Stomach smooth muscle (tissue), 2 donors: ENCODE results near the gene SMIM35.
"Not testable (repeated sequence)": the region's sequence is repeated elsewhere in the genome, so short reads cannot be mapped to it uniquely, and the experiment has no call there.

Experiments
- H3K27ac ChIP-seq: one replicate; pipeline ENCODE4 v1.7.0; 2013; ENCODE audit warnings: mild to moderate bottlenecking, low read length, inconsistent platforms
- H3K27me3 ChIP-seq, 2 donors: one replicate each; pipeline ENCODE4 v1.7.0; 2013; ENCODE audit warnings: low read length in 2 of 2; ENCODE audit not compliant: insufficient read depth in 2 of 2, control insufficient read depth in 1 of 2
- H3K36me3 ChIP-seq, 2 donors: one replicate each; pipeline ENCODE4 v1.7.0; 2013; ENCODE audit warnings: low read length in 2 of 2; ENCODE audit not compliant: control insufficient read depth in 2 of 2, insufficient read depth in 2 of 2
- H3K4me1 ChIP-seq: one replicate; pipeline ENCODE4 v1.7.0; 2013; ENCODE audit warnings: low read length; ENCODE audit not compliant: control insufficient read depth, insufficient read depth
- H3K4me3 ChIP-seq, 2 donors: one replicate each; pipeline ENCODE4 v1.7.0; 2013; ENCODE audit warnings: low read length in 2 of 2
- H3K9ac ChIP-seq, 2 donors: one replicate each; pipeline ENCODE4 v1.7.0; 2013; ENCODE audit warnings: low read length in 2 of 2, mild to moderate bottlenecking in 1 of 2
- H3K9me3 ChIP-seq, 2 donors: one replicate each; pipeline ENCODE4 v1.7.0; 2013; ENCODE audit warnings: low read length in 2 of 2; ENCODE audit not compliant: control insufficient read depth in 2 of 2
- donor health status: healthy.
- donor health status: Pancreatic carcinoma.

SMIM35 gene

DNA sequence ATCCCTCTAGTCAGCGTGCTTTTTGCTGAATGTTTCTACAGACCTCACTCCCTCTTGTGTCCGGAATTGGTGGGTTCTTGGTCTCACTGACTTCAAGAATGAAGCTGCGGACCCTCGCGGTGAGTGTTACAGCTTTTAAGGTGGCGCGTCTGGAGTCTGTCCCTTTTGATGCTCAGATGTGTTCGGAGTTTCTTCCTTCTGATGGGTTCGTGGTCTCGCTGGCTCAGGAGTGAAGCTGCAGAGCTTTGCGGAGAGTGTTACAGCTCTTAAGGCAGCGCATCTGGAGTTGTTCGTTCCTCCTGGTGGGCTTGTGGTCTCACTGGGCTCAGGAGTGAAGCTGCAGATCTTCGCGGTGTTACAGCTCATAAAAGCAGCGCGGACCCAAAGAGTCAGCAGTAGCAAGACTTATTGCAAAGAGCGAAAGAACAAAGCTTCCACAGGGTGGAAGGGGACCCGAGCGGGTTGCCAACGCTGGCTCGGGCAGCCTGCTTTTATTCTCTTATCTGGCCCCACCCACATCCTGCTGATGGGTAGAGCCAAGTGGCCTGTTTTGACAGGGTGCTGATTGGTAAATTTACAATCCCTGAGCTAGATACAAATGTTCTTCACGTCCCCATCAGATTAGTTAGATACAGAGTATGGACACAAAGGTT lies 109.0 kb downstream of the SMIM35 start:
- H3K9ac ChIP-seq, H3K9me3 ChIP-seq, H3K27me3 ChIP-seq, H3K36me3 ChIP-seq, H3K27ac ChIP-seq, H3K4me1 ChIP-seq, H3K4me3 ChIP-seq: not testable (repeated sequence)

DNA sequence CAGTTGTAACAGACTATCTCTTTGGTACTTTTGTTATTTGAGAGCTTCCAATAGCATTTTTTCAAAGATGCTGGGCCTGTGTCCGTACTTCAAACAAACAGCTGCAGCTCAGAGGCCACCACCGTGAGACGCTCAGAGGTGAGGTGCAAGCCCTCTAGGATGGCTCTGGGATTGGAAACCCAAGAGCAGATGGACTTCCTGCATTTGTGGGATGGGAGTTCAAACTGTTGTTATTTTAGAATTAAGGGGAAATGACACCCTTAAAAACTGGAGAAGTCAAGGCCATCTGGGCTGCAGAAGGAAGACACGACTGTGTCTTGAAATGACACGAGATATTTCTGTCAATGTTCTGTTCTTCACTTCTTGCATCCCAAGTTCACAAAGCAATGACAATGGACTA lies 109.7 kb downstream of the SMIM35 start:
- peaks cover 0 to 2% of the 10 kb centered on the region in 2 donors for H3K27me3 ChIP-seq
- no peaks in the 10 kb centered on the region for H3K36me3 ChIP-seq
- H3K9ac ChIP-seq: no peak overlapping the region
- H3K27ac ChIP-seq: no peak overlapping the region
- H3K9me3 ChIP-seq: no peaks in the 10 kb centered on the region
- no peak overlapping the region for H3K4me3 ChIP-seq
- H3K4me1 ChIP-seq: no peaks in the 10 kb centered on the region

DNA sequence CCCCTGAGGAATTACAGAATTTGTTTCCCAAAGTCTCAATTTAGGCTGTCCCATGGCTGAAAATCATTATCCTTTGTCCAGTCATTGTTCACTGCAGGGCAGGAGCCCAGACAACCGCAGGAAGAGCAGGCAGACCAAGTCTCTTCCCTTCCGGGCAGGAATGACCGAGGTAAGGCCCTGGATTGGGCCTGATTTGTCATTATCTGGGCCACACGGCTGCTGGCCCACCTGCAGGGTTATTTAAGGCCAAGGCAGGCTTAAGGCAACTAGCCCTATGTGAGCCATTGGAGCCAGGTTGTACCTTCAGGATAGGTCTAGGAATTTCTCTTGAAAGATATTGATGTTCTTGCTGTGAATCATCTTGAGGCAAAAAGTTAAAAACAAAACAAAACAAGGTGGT lies 110.3 kb downstream of the SMIM35 start:
- H3K9me3 ChIP-seq: no peaks in the 10 kb centered on the region
- no peak overlapping the region for H3K9ac ChIP-seq
- no peak overlapping the region for H3K4me3 ChIP-seq
- no peaks in the 10 kb centered on the region for H3K4me1 ChIP-seq
- no peak overlapping the region for H3K27ac ChIP-seq
- no peaks in the 10 kb centered on the region for H3K36me3 ChIP-seq
- peaks cover 0 to 2% of the 10 kb centered on the region in 2 donors for H3K27me3 ChIP-seq

- no peaks in the 10 kb centered on the region for H3K4me1 ChIP-seq
- H3K27ac ChIP-seq: no peak overlapping the region
- H3K36me3 ChIP-seq: no peaks in the 10 kb centered on the region
- no peak overlapping the region for H3K9ac ChIP-seq
- no peaks in the 10 kb centered on the region for H3K9me3 ChIP-seq
- peaks cover 0 to 7% of the 10 kb centered on the region in 2 donors for H3K27me3 ChIP-seq
- no peak overlapping the region for H3K4me3 ChIP-seq
Observed at GRCh38 chr11:117973503-117973860, 113.3 kb downstream of the SMIM35 start.

- H3K27me3 ChIP-seq: peaks cover 0 to 7% of the 10 kb centered on the region in 2 donors
- H3K27ac ChIP-seq: no peak overlapping the region
- no peak overlapping the region for H3K9ac ChIP-seq
- H3K36me3 ChIP-seq: no peaks in the 10 kb centered on the region
- no peak overlapping the region for H3K4me3 ChIP-seq
- H3K4me1 ChIP-seq: no peaks in the 10 kb centered on the region
- H3K9me3 ChIP-seq: no peaks in the 10 kb centered on the region
Observed at GRCh38 chr11:117972629-117973502, 113.9 kb downstream of the SMIM35 start.

- Histone ChIP-seq H3K9ac (no peak overlapping the region), H3K4me3 (no peak overlapping the region), H3K27ac (no peak overlapping the region), H3K4me1 (no peaks in the 10 kb centered on the region), H3K9me3 (no peaks in the 10 kb centered on the region), H3K36me3 (no peaks in the 10 kb centered on the region), H3K27me3 (peaks cover 0 to 7% of the 10 kb centered on the region in 2 donors)
Observed at GRCh38 chr11:117972044-117972443, 114.7 kb downstream of the SMIM35 start.

DNA sequence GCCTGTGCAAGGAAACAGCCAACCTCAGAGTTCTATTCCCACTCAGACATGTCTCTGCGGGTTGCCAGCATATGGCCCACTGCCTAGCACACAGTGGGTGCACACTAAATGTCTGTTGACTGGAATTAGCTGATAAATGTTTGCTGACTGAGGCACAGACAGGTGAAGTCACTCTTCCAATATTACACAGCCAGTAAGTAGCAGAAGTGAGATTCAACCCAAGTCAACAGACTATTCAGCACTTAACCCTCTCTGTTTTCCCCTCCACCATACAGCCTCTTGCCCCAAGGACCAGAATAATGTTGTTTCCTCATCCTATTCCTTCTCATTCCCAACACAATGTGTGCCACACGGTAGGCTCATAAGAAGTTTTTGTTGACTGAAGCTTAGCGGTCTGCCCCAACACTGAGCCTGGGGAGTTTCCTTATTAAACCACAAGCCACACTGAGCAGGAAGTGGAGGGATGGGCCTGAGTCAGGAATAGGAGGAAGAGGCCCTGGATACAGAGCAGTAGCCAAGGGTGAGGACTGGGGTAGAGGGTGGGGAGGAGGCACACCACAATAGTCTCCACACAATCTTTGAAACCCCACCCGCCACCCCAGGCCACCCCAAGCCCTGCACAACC lies 116.3 kb downstream of the SMIM35 start:
- Histone ChIP-seq H3K27ac (no peak overlapping the region), H3K27me3 (peaks cover 0 to 7% of the 10 kb centered on the region in 2 donors), H3K9me3 (no peaks in the 10 kb centered on the region), H3K36me3 (no peaks in the 10 kb centered on the region), H3K4me3 (no peak overlapping the region), H3K4me1 (no peaks in the 10 kb centered on the region), H3K9ac (no peak overlapping the region)

GRCh38 chr11:117969160-117969991 lies 117.4 kb downstream of the SMIM35 start:
- Histone ChIP-seq H3K4me1 (no peaks in the 10 kb centered on the region), H3K27me3 (peaks cover 0 to 7% of the 10 kb centered on the region in 2 donors), H3K27ac (no peak overlapping the region), H3K4me3 (no peak overlapping the region), H3K9ac (no peak overlapping the region), H3K9me3 (no peaks in the 10 kb centered on the region), H3K36me3 (no peaks in the 10 kb centered on the region)

GRCh38 chr11:117966908-117967307 lies 119.9 kb downstream of the SMIM35 start:
- Histone ChIP-seq H3K9ac (no peak overlapping the region), H3K9me3 (no peaks in the 10 kb centered on the region), H3K4me3 (no peak overlapping the region), H3K27me3 (peaks cover 0 to 5% of the 10 kb centered on the region in 2 donors), H3K27ac (no peak overlapping the region), H3K4me1 (no peaks in the 10 kb centered on the region), H3K36me3 (no peaks in the 10 kb centered on the region)

- Histone ChIP-seq H3K27me3 (no peaks in the 10 kb centered on the region), H3K4me1 (no peaks in the 10 kb centered on the region), H3K36me3 (no peaks in the 10 kb centered on the region), H3K9me3 (no peaks in the 10 kb centered on the region), H3K4me3 (no peak overlapping the region), H3K9ac (no peak overlapping the region), H3K27ac (no peak overlapping the region)
Observed at GRCh38 chr11:117962826-117963225, 123.9 kb downstream of the SMIM35 start.
